ENCODE results near the gene CYP4X1.
"Not testable (repeated sequence)": the region's sequence is repeated elsewhere in the genome, so short reads cannot be mapped to it uniquely, and the experiment has no call there.

The CYP4X1 gene

DNA sequence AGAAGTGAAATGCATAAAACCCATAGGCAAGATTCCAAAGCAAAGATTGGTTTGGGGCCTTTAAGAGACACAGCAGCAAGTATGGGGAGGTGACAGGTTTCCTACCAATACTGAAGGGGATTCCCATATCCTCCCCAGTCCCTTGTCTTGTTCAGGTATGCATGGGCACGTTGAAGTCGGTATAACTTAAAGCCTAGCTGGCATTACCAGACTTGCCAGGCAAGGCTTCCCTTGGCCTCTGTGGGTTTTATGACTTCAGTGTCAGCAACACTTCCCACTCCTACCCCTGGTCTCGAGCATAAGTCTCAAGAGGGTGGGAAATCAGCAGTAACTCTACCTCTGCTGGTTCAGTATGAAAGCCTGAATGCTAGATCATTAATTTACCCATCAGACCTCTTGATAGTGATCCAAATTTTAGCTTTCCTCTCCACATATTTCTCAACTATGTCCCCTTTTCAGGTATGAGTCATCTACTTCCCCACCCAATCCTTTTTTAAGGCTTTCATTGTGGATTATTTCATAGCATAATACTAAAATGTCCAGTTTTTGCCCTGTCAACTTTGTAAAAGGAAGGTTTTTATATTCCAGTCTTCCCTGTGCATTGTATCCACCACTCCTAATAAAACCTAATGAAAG is 6.8 kb downstream of the CYP4X1 start:
- ChIA-PET POLR2A (no interaction called here), CTCF (interaction anchor here (0.8 kb wide), 1 partner anchor 8 kb away, joined by 3 read pairs; no protein-coding TSS in a partner anchor)
- DNase-seq (ENCODE audit: extremely low spot score), result no peak
- TF ChIP-seq, protein P1, sequence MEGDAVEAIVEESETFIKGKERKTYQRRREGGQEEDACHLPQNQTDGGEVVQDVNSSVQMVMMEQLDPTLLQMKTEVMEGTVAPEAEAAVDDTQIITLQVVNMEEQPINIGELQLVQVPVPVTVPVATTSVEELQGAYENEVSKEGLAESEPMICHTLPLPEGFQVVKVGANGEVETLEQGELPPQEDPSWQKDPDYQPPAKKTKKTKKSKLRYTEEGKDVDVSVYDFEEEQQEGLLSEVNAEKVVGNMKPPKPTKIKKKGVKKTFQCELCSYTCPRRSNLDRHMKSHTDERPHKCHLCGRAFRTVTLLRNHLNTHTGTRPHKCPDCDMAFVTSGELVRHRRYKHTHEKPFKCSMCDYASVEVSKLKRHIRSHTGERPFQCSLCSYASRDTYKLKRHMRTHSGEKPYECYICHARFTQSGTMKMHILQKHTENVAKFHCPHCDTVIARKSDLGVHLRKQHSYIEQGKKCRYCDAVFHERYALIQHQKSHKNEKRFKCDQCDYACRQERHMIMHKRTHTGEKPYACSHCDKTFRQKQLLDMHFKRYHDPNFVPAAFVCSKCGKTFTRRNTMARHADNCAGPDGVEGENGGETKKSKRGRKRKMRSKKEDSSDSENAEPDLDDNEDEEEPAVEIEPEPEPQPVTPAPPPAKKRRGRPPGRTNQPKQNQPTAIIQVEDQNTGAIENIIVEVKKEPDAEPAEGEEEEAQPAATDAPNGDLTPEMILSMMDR (IDR thresholded peaks at IDR 0.05; ENCODE audit: control extremely low read depth, extremely low read depth, low read depth, missing control alignments), result no peak

DNA sequence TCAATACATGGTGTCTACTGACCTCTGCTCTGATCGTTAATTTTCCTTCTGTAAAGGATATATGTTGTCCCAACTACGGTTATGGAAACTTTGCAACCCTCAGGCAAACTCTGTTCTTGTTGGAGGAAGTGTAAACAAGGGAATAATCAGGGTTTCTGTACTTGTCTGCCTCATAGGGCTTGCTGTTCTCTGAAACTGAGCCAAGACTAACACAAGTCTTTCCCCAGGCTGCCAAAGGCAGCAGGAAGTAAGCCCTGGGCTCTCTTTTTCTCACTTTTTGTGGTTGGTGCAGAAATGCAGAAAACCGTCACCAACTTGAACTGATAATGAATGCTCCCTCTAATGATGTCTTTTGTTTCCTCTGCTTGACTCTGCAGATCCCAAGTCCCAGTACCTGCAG is 7.6 kb downstream of the CYP4X1 start:
- DNase-seq (ENCODE audit: extremely low spot score), result no peak
- POLR2A ChIA-PET, result no interaction called here

DNA sequence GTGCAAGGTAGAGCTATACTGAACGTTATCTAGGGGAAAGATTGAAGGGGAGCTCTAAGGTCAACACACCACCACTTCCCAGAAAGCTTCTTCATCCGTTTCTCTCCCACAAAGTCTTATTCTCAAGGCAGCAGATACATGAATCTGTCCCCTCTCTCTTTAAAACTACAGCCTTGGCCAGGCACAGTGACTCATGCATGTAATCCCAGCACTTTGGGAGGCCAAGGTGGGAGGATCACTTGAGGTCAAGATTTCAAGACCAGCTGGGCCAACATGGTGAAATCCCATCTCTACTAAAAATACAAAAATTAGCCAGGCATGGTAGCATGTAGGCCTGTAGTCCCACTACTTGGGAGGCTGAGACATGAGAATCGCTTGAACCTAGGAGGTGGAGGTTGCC is 8.1 kb downstream of the CYP4X1 start:
- TF ChIP-seq, protein P1 (IDR thresholded peaks at IDR 0.05; ENCODE audit: control extremely low read depth, extremely low read depth, low read depth, missing control alignments), result no peak
- ChIA-PET CTCF (interaction anchor here (1.2 kb wide), 1 partner anchor 14 kb away, joined by 3 read pairs; no protein-coding TSS in a partner anchor), POLR2A (no interaction called here)
- DNase-seq (ENCODE audit: extremely low spot score), result no peak

More for the DNA sequence above, 7.6 kb downstream of the CYP4X1 start:
- CTCF ChIA-PET, result interaction anchor here (1.2 kb wide), 1 partner anchor 15 kb away, joined by 3 read pairs; no protein-coding TSS in a partner anchor
- TF ChIP-seq, protein P1 (IDR thresholded peaks at IDR 0.05; ENCODE audit: control extremely low read depth, extremely low read depth, low read depth, missing control alignments), result no peak

DNA sequence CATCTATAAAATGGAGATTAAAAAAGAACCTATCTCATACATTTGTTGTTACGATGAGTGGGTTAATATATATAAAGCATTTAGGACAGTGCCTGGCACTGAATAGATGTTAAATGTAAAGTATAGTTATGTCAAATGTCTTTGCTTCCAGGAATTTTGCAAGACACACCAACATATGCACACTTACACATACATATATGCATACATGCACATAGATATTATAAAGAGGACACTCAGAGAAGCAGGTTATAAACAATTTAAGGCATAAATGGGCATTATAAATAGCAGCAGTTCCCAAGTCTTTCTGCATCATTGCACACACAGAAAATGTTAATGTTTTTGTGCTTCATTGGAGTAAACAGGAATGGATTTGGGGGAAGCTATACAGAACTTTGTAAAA is 13.3 kb downstream of the CYP4X1 start:
- ChIA-PET POLR2A (no interaction called here), CTCF (no interaction called here)
- TF ChIP-seq, protein P1 (IDR thresholded peaks at IDR 0.05; ENCODE audit: control extremely low read depth, extremely low read depth, low read depth, missing control alignments), result no peak
- no peak for DNase-seq (ENCODE audit: extremely low spot score)

DNA sequence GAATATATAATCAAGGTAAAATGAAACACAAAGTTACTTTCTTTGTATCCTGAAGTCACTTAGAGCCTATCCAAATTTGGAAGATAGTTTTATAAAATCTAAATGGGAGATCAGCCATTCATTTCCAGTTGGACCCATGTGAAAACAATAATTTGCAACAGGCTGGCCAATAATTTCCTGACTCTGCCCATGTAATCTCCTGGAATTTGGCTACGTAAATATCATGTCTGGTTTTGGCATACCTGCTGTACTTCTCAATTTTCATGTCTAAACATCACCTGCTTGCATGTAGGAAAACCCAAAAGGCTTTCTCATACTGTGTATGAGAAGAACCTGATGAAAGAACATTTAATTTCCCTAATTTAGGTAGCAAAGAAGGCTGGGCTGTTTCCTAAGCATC is 35.9 kb downstream of the CYP4X1 start:
- no peak for DNase-seq (ENCODE audit: extremely low spot score)
- POLR2A ChIA-PET, result no interaction called here
- CTCF ChIA-PET, result no interaction called here
- TF ChIP-seq, protein P1 (IDR thresholded peaks at IDR 0.05; ENCODE audit: control extremely low read depth, extremely low read depth, low read depth, missing control alignments), result no peak

DNA sequence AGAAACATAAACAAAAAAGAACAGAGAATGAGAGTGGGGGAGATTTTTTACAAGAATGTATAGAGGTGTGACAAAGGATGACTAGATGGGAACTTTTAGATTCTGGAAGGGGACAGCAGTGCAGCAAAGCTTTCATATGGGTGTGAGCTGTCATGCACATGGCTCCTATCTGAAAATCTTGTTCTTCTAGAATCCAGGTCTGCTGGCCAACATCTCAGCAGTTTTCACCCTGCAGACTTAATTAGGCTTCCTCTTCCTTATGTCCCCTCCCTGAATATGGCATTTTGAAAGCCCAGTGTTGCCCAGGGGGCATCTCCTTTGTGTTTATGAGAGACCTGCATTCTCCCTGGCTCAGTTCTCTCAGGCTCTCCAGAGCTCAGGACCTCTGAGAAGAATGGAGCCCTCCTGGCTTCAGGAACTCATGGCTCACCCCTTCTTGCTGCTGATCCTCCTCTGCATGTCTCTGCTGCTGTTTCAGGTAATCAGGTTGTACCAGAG is 43.7 kb downstream of the CYP4X1 start, which contains the start of gene CYP4Z1:
CYP4Z1 (plus strand) TSS at position 135 of the 498 bp plus-strand sequence; CDS start at position 395, 260 bp downstream.
- ChIA-PET POLR2A (no interaction called here), CTCF (no interaction called here)
- TF ChIP-seq, protein P1 (IDR thresholded peaks at IDR 0.05; ENCODE audit: control extremely low read depth, extremely low read depth, low read depth, missing control alignments), result no peak
- DNase-seq (ENCODE audit: extremely low spot score), result no peak

DNA sequence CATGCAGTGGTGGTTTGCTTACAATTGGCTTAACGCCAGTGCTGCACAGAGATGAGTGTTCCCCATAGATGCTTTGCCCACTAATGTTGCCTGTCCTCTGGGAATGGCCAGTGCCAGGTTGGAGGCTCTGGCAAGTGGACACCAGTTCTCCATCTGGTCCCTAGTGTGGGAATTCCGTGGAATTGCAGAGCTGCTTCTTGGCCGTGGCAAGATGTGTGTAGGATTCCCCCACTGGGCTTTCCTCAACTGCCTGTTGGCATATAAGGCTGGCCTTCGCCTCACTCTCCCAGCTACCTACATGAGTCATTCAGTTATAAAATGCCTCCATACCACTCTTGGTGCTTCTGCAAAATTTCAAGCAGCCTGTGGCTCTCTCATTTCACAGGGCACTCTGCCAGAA is 45.6 kb downstream of the CYP4X1 start:
- DNase-seq (ENCODE audit: extremely low spot score); CTCF ChIA-PET; POLR2A ChIA-PET: not testable (repeated sequence)

DNA sequence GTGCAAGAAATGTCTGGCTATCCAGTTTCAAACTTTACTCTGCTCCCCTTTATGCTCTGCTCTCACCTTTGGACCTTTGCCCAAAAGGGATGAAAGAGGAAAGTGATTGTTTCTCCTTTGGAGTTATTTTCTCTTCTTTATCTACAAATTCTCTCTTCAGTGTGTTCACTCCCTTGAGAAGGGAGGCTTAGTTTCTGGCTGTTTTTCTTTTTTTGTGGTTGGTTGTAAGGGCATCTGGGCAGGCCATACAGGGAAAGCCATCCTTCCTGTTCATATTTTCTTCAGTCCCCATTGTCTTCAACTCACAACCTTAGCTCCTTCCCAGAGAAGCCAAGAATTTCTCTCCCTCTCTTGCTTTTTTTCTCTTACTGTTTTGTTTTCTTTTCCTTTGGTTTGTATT is 46.0 kb downstream of the CYP4X1 start:
- POLR2A ChIA-PET; CTCF ChIA-PET; DNase-seq (ENCODE audit: extremely low spot score): not testable (repeated sequence)

Data from GM10248 (cell line).